A549 (cell line): ENCODE data around the gene DOLPP1. TPM values are rescaled to one million over a fixed set of nuclear protein-coding genes. Genes with fewer than 3 reads are reported as not detected.
A peak's percentile ranks its signal among the peaks of the same experiment; 100 is the strongest.

Experiments
- ATAC-seq, 2 experiments: fragments of 200-7000 bp in 1 of 2; fragments of >200 bp in 1 of 2; cut with Nextera tagmentation in 1 of 2; cut with Tn5 transposase in 1 of 2; 3 replicates each; pipeline versions ENCODE4 v1.8.0 to v1.9.1; 2018 to 2020; ENCODE audit warnings: mild to moderate bottlenecking in 1 of 2, moderate library complexity in 1 of 2
- CTCF ChIA-PET: fragments of 300-600 bp; sonication (Branson Sonifier 250); formaldehyde crosslinking; extraction: SDS; loops from one replicate; lab custom pipeline; 2021; ENCODE audit warnings: antibody characterized with exemption, inconsistent platforms; lab: Yijun Ruan, JAX
- POLR2A ChIA-PET: fragments of 350-600 bp; formaldehyde crosslinking; extraction: SDS; loops from one replicate; lab custom pipeline; 2021; ENCODE audit warnings: antibody characterized with exemption, inconsistent platforms; lab: Yijun Ruan, JAX
- DNase-seq, 2 experiments: peaks; one replicate each; pipeline versions ENCODE4 v3.0.0 to v3.0.0-alpha.2; 2011 to 2016; ENCODE audit warnings: low read depth in 1 of 2, low spot score in 1 of 2
- FAIRE-seq: peaks from 2 replicates; lab custom pipeline; 2011; peaks lifted over from hg19 to GRCh38; lab: Jason Lieb, UNC
- H3K27ac ChIP-seq, 2 experiments: fragments of >200 bp; sonication (Bioruptor Twin); formaldehyde crosslinking; 3 replicates each; pipeline ENCODE4 v1.5.1; 2016 to 2017
- H3K4me1 ChIP-seq: fragments of >200 bp; sonication (Bioruptor Twin); formaldehyde crosslinking; 3 replicates; pipeline ENCODE4 v1.6.1; 2016
- H3K4me2 ChIP-seq: fragments of >200 bp; sonication (Bioruptor Twin); formaldehyde crosslinking; 3 replicates; pipeline ENCODE4 v1.6.1; 2016
- H3K4me3 ChIP-seq: fragments of >200 bp; sonication (Bioruptor Twin); formaldehyde crosslinking; 3 replicates; pipeline ENCODE4 v1.5.1; 2016
- H3K9me3 ChIP-seq: fragments of >200 bp; sonication (Bioruptor Twin); formaldehyde crosslinking; 3 replicates; pipeline ENCODE4 v1.6.1; 2016
- CBX2 ChIP-seq: fragments of 200-600 bp; sonication (generic); IDR thresholded peaks from 2 replicates; pipeline ENCODE4 v1.6.1; 2016; ENCODE audit warnings: low read depth, mild to moderate bottlenecking, borderline replicate concordance
- CBX8 ChIP-seq: fragments of 200-600 bp; sonication (generic); IDR thresholded peaks from 2 replicates; pipeline ENCODE4 v1.6.1; 2016
- EHMT2 ChIP-seq: fragments of 200-600 bp; sonication (generic); IDR thresholded peaks from 2 replicates; pipeline ENCODE4 v1.6.1; 2016; ENCODE audit warnings: antibody characterized with exemption, low read depth, mild to moderate bottlenecking, moderate library complexity
- GATA3 ChIP-seq: IDR thresholded peaks from 2 replicates; pipeline ENCODE4 v1.6.1; 2012; ENCODE audit warnings: borderline replicate concordance
- JUNB ChIP-seq: fragments of >200 bp; sonication (Bioruptor Twin); formaldehyde crosslinking; IDR thresholded peaks from 2 replicates; pipeline ENCODE4 v1.6.1; 2016
- MAFK ChIP-seq: fragments of 450-650 bp; IDR thresholded peaks from 2 replicates; pipeline ENCODE4 v1.6.1; 2014; ENCODE audit not compliant: partially characterized antibody
- MAZ ChIP-seq: fragments of 150-350 bp; IDR thresholded peaks from 2 replicates; pipeline ENCODE4 v1.6.1; 2014; ENCODE audit warnings: antibody characterized with exemption, low read depth, low read length, borderline replicate concordance
- NR3C1 ChIP-seq: fragments of >200 bp; sonication (Bioruptor Twin); formaldehyde crosslinking; IDR thresholded peaks from 3 replicates; pipeline ENCODE4 v1.6.1; 2017
- PHF8 ChIP-seq: fragments of 200-600 bp; sonication (generic); IDR thresholded peaks from 2 replicates; pipeline ENCODE4 v1.6.1; 2016; ENCODE audit warnings: low read depth, mild to moderate bottlenecking, antibody characterized with exemption, moderate library complexity, borderline replicate concordance
- POLR2AphosphoS2 ChIP-seq: conservative IDR thresholded peaks from 2 replicates; pipeline ENCODE4 v1.6.1; 2012; ENCODE audit warnings: low read length, improper control_type of control experiment, inconsistent platforms
- RARB ChIP-seq: fragments of 250-450 bp; sonication (Bioruptor Pico); IDR thresholded peaks from 2 replicates; pipeline ENCODE4 v1.8.0; 2021; ENCODE audit warnings: mild to moderate bottlenecking, moderate library complexity
- RCOR1 ChIP-seq: fragments of 150-350 bp; IDR thresholded peaks from 2 replicates; pipeline ENCODE4 v1.6.1; 2014; ENCODE audit warnings: antibody characterized with exemption, low read length, low read depth
- ZNF302 ChIP-seq: fragments of 250-450 bp; sonication (Bioruptor Pico); IDR thresholded peaks from 2 replicates; pipeline ENCODE4 v1.9.0; 2021; ENCODE audit warnings: inconsistent platforms, mild to moderate bottlenecking, moderate library complexity
- WGBS: methylation state at CpG from one replicate; pipeline ENCODE4 v1.1.6; 2017; ENCODE audit errors: missing lambda C conversion rate; 5-methylcytosine and 5-hydroxymethylcytosine counted together
- polyA plus RNA-seq, 4 experiments: library from polyadenylated mRNA; depleted of rRNA in 3 of 4; stranded (reverse); fragments of >200 nt; fragmentation: RNase III in 1 of 4; extraction: RNeasy Plus Mini Kit Qiagen cat#74134 plus additional on column Dnase treatment in 1 of 4; gene quantifications; 2 replicates in 3 of 4; 3 replicates in 1 of 4; pipeline ENCODE4 v1.2.3, GENCODE V29; 2011 to 2017
- TF ChIP-seq, protein P1 (sequence below): fragments of >200 bp; sonication (Bioruptor Twin); formaldehyde crosslinking; IDR thresholded peaks from 2 replicates; pipeline ENCODE4 v1.6.1; 2016
- TF ChIP-seq, protein P2 (sequence below): fragments of >200 bp; sonication (Bioruptor Twin); formaldehyde crosslinking; IDR thresholded peaks from 3 replicates; pipeline ENCODE4 v1.5.1; 2016
- TF ChIP-seq, protein P3 (sequence below): fragments of 150-350 bp; IDR thresholded peaks from 2 replicates; pipeline ENCODE4 v1.6.1; 2014; ENCODE audit warnings: low read depth, mild to moderate bottlenecking, low read length
- TF ChIP-seq, protein P4 (sequence below): IDR thresholded peaks from 2 replicates; pipeline ENCODE4 v1.6.1; 2012

DOLPP1 gene
- polyA plus RNA-seq, 2 of the 4 experiments (the other 2 are of a cell fraction), result 23.5 to 25.6 TPM

DNA sequence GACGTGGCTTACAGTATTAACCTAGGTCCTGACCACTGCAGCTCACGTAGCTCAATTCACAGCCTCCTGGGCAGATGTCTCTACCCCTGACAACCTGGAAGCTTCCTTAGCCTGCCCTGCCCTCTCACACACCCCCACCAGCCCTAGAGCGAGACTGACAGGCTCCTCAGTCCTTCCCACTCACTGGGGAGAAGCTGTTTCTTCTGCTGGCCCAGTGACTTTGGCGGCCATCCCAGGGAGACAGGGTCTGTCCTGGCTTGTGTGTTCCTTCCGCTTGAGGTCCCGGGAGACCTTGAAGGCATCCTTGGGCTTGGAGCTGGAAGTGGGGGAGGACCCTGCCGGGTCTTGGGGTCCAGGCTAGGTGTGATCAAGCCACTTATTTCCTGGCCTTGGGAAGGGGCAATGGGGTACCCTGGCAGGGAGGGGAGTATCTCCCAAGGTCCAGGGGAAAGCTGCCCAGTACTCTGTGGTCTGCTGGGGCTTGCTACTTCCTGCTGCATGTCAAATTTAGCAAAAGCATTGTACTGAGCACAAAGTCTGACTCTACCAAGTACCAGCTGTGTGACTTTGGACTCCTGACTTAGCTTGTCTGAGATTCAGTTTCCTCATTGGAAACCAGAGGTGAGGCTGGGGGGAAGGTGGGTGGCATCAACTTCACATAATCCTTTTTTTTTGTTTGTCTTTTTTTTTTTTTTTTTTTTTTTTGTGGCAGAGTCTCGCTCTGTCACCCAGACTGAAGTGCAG is 42.6 kb upstream of the DOLPP1 start:
- peaks cover 14% of the 10 kb centered on the region; the same call in 1 of the 3 replicates for H3K4me1 ChIP-seq
- WGBS, result 80% methylated on average over 8 of the region's 8 CpGs
- no peak for DNase-seq
- POLR2A ChIA-PET, result no interaction called here
- TF ChIP-seq PHF8, result no peak
- TF ChIP-seq, protein P1, sequence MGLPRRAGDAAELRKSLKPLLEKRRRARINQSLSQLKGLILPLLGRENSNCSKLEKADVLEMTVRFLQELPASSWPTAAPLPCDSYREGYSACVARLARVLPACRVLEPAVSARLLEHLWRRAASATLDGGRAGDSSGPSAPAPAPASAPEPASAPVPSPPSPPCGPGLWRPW, result no peak
- no peak for TF ChIP-seq MAFK
- TF ChIP-seq CBX8, result no peak
- no peak for TF ChIP-seq ZNF302 (CRISPR knock-in tag)
- no peak for TF ChIP-seq RARB
- no peak for TF ChIP-seq POLR2AphosphoS2
- no peak for TF ChIP-seq NR3C1
- TF ChIP-seq CBX2, result no peak
- TF ChIP-seq MAZ, result no peak
- no peak for TF ChIP-seq EHMT2
- TF ChIP-seq, protein P2, sequence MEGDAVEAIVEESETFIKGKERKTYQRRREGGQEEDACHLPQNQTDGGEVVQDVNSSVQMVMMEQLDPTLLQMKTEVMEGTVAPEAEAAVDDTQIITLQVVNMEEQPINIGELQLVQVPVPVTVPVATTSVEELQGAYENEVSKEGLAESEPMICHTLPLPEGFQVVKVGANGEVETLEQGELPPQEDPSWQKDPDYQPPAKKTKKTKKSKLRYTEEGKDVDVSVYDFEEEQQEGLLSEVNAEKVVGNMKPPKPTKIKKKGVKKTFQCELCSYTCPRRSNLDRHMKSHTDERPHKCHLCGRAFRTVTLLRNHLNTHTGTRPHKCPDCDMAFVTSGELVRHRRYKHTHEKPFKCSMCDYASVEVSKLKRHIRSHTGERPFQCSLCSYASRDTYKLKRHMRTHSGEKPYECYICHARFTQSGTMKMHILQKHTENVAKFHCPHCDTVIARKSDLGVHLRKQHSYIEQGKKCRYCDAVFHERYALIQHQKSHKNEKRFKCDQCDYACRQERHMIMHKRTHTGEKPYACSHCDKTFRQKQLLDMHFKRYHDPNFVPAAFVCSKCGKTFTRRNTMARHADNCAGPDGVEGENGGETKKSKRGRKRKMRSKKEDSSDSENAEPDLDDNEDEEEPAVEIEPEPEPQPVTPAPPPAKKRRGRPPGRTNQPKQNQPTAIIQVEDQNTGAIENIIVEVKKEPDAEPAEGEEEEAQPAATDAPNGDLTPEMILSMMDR, result no peak
- TF ChIP-seq, all 56 proteins: peak for 0
- no peak for ATAC-seq
- Histone ChIP-seq H3K4me3 (no peak overlapping the region), H3K27ac (no peak overlapping the region), H3K9me3 (no peaks in the 10 kb centered on the region), H3K4me2 (peak overlapping the region; percentile 92; the same call in 1 of the 3 replicates)
- no peak for FAIRE-seq
- CTCF ChIA-PET, result interaction anchor here (0.5 to 2.9 kb wide), 6 partner anchors 9 to 585 kb away, joined by 3 to 18 read pairs (median 4); partner anchors contain the start of gene SH3GLB2

DNA sequence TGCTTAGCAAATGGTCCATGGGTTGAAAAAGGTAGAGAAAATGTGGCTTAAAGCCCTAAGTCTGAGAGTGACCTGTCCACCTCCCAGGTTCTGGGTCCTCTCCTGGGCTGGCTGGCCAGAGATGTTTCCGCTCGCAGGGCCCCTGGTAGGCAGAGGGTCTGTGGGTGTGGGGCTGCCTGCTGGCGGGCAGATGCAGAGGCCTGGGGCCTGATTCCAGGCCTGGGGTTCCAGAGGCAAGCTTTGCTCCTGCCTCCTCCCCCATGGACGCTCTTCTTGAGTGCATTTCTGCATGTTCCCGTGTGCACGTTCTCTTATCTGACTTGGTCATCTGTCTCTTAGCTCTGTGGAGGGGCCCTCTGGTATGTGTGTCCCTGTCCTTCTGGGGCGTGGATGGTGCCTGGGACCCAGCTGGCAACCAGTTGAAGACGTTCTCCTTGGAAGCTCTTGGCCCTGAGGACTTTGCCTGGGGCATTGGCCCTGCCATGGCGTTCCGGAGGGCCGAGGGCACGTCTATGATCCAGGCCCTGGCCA is 40.7 kb upstream of the DOLPP1 start:
- Histone ChIP-seq H3K4me1 (peaks cover 14% of the 10 kb centered on the region; the same call in 1 of the 3 replicates), H3K27ac (no peak overlapping the region), H3K4me2 (no peak overlapping the region), H3K9me3 (no peaks in the 10 kb centered on the region), H3K4me3 (no peak overlapping the region)
- ATAC-seq (no peak), DNase-seq (no peak), FAIRE-seq (no peak)
- TF ChIP-seq NR3C1 (no peak), RCOR1 (no peak), JUNB (no peak), GATA3 (no peak)
- TF ChIP-seq, protein P2, result no peak
- TF ChIP-seq, protein P3, sequence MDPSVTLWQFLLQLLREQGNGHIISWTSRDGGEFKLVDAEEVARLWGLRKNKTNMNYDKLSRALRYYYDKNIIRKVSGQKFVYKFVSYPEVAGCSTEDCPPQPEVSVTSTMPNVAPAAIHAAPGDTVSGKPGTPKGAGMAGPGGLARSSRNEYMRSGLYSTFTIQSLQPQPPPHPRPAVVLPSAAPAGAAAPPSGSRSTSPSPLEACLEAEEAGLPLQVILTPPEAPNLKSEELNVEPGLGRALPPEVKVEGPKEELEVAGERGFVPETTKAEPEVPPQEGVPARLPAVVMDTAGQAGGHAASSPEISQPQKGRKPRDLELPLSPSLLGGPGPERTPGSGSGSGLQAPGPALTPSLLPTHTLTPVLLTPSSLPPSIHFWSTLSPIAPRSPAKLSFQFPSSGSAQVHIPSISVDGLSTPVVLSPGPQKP, result no peak
- TF ChIP-seq, protein P4, sequence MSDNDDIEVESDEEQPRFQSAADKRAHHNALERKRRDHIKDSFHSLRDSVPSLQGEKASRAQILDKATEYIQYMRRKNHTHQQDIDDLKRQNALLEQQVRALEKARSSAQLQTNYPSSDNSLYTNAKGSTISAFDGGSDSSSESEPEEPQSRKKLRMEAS, result no peak
- ChIA-PET CTCF (interaction anchor here (2.9 kb wide), 1 partner anchor 11 kb away, joined by 18 read pairs; the partner anchor contains the start of gene SH3GLB2), POLR2A (no interaction called here)
- WGBS, result 91% methylated on average over 7 of the region's 12 CpGs
